SK-N-SH (cell line): ENCODE data around the gene SLC2A14. TPM values are rescaled to one million over a fixed set of nuclear protein-coding genes. Genes with fewer than 3 reads are reported as not detected.

ENCODE experiments used
- CTCF ChIA-PET: fragments of 300-600, 350-600 bp; formaldehyde crosslinking; extraction: SDS; loops from one replicate; lab custom pipeline; 2021; lab: Yijun Ruan, JAX
- POLR2A ChIA-PET: fragments of 350-600 bp; sonication (Branson Sonifier 250); formaldehyde crosslinking; extraction: SDS; loops from one replicate; lab custom pipeline; 2020; ENCODE audit warnings: antibody characterized with exemption, inconsistent platforms; lab: Yijun Ruan, JAX
- DNase-seq: peaks from one replicate; pipeline ENCODE4 v3.0.0; 2012
- H2AFZ ChIP-seq: fragments of 200-600 bp; sonication (generic); 2 replicates; pipeline ENCODE4 v1.8.1; 2016; ENCODE audit warnings: antibody characterized with exemption, mild to moderate bottlenecking, low read depth
- H3F3A ChIP-seq: fragments of 200-600 bp; sonication (generic); replicated peaks from 2 replicates; pipeline ENCODE3; 2016; ENCODE audit warnings: antibody characterized with exemption, mild to moderate bottlenecking; ENCODE audit not compliant: insufficient read depth
- H3K27ac ChIP-seq, 2 experiments: fragments of 200-500 bp in 1 of 2; fragments of 200-600 bp in 1 of 2; sonication (Bioruptor generic) in 1 of 2; sonication (generic), shearing (Covaris generic) in 1 of 2; 2 replicates each; pipeline versions ENCODE4 v1.5.1 to v1.6.1; 2014 to 2016; ENCODE audit warnings: low read depth in 2 of 2, inconsistent platforms in 1 of 2, low read length in 1 of 2, mild to moderate bottlenecking in 1 of 2, mixed read lengths in 1 of 2
- H3K27me3 ChIP-seq: fragments of 200-600 bp; sonication (generic), shearing (Covaris generic); 2 replicates; pipeline ENCODE4 v1.6.1; 2016; ENCODE audit warnings: mixed run types; ENCODE audit not compliant: insufficient read depth
- H3K36me3 ChIP-seq, 2 experiments: fragments of 200-500 bp in 1 of 2; fragments of 200-600 bp in 1 of 2; sonication (Bioruptor generic) in 1 of 2; sonication (generic) in 1 of 2; replicated peaks in 1 of 2; 2 replicates each; pipeline versions ENCODE3 to v1.5.1; 2014 to 2016; ENCODE audit warnings: low read length in 1 of 2, mild to moderate bottlenecking in 1 of 2; ENCODE audit not compliant: insufficient read depth in 2 of 2, control insufficient read depth in 1 of 2
- H3K4me1 ChIP-seq, 2 experiments: fragments of 200-500 bp in 1 of 2; fragments of 200-600 bp in 1 of 2; sonication (Bioruptor generic) in 1 of 2; sonication (generic), shearing (Covaris generic) in 1 of 2; 2 replicates each; pipeline versions ENCODE4 v1.5.1 to v1.6.1; 2014 to 2016; ENCODE audit warnings: low read depth in 1 of 2, low read length in 1 of 2, mixed run types in 1 of 2; ENCODE audit not compliant: insufficient read depth in 2 of 2, control insufficient read depth in 1 of 2
- H3K4me2 ChIP-seq: fragments of 200-600 bp; sonication (generic), shearing (Covaris generic); 2 replicates; pipeline ENCODE4 v1.6.1; 2017; ENCODE audit warnings: mixed run types
- H3K4me3 ChIP-seq, 2 experiments: fragments of 200-500 bp in 1 of 2; fragments of 200-600 bp in 1 of 2; sonication (Bioruptor generic) in 1 of 2; sonication (generic), shearing (Covaris generic) in 1 of 2; 2 replicates each; pipeline versions ENCODE4 v1.5.1 to v1.8.1; 2014 to 2016; ENCODE audit warnings: low read depth in 2 of 2, inconsistent platforms in 1 of 2, low read length in 1 of 2, mild to moderate bottlenecking in 1 of 2, mixed read lengths in 1 of 2, moderate library complexity in 1 of 2
- H3K79me2 ChIP-seq: fragments of 200-600 bp; sonication (generic); 2 replicates; pipeline ENCODE4 v1.8.1; 2017; ENCODE audit warnings: mild to moderate bottlenecking; ENCODE audit not compliant: insufficient read depth
- H3K9ac ChIP-seq: fragments of 200-600 bp; sonication (generic); 2 replicates; pipeline ENCODE4 v1.6.1; 2017; ENCODE audit warnings: mixed run types
- H3K9me2 ChIP-seq: fragments of 200-600 bp; sonication (generic); 2 replicates; pipeline ENCODE4 v1.6.1; 2017; ENCODE audit warnings: mixed run types
- H3K9me3 ChIP-seq: fragments of 200-600 bp; sonication (generic); 2 replicates; pipeline ENCODE4 v1.6.1; 2017; ENCODE audit warnings: mixed run types, mild to moderate bottlenecking, moderate library complexity
- H4K20me1 ChIP-seq: fragments of 200-600 bp; sonication (generic); 2 replicates; pipeline ENCODE4 v1.6.1; 2017; ENCODE audit warnings: mild to moderate bottlenecking, mixed run types; ENCODE audit not compliant: insufficient read depth
- CTCF ChIP-seq: fragments of 200-600 bp; sonication (generic); IDR thresholded peaks from 2 replicates; pipeline ENCODE4 v1.6.1; 2017; ENCODE audit warnings: antibody characterized with exemption, mild to moderate bottlenecking, moderate library complexity
- ELF1 ChIP-seq: IDR thresholded peaks from 2 replicates; pipeline ENCODE4 v1.4.0; 2012
- EP300 ChIP-seq, 2 experiments: IDR thresholded peaks; 2 replicates each; pipeline versions ENCODE4 v1.4.0 to v1.6.1; 2012; ENCODE audit warnings: borderline replicate concordance in 1 of 2, low read depth in 1 of 2, low read length in 1 of 2
- EZH2phosphoT487 ChIP-seq: fragments of 200-600 bp; sonication (generic); IDR thresholded peaks from 2 replicates; pipeline ENCODE4 v1.6.1; 2017; ENCODE audit warnings: low read depth, mixed run types, mild to moderate bottlenecking, antibody characterized with exemption, moderate library complexity, borderline replicate concordance
- GABPA ChIP-seq: IDR thresholded peaks from 2 replicates; pipeline ENCODE4 v1.4.0; 2012; ENCODE audit warnings: low read depth, mild to moderate bottlenecking
- IRF3 ChIP-seq: fragments of 150-350 bp; IDR thresholded peaks from 2 replicates; pipeline ENCODE4 v1.6.1; 2016; ENCODE audit warnings: mild to moderate bottlenecking, low read depth, low read length
- MEF2A ChIP-seq: IDR thresholded peaks from 2 replicates; pipeline ENCODE4 v1.4.0; 2012; ENCODE audit warnings: low read depth, borderline replicate concordance
- NFIC ChIP-seq: IDR thresholded peaks from 2 replicates; pipeline ENCODE4 v1.4.0; 2012; ENCODE audit warnings: borderline replicate concordance
- NRF1 ChIP-seq: IDR thresholded peaks from 2 replicates; pipeline ENCODE4 v1.6.1; 2012; ENCODE audit warnings: low read depth, mild to moderate bottlenecking, low read length
- PBX3 ChIP-seq: IDR thresholded peaks from 2 replicates; pipeline ENCODE4; 2012
- RAD21 ChIP-seq: IDR thresholded peaks from 2 replicates; pipeline ENCODE4 v1.6.1; 2012; ENCODE audit warnings: mild to moderate bottlenecking, low read length
- RCOR1 ChIP-seq: fragments of 150-350 bp; IDR thresholded peaks from 2 replicates; pipeline ENCODE4 v1.6.1; 2017; ENCODE audit warnings: antibody characterized with exemption, low read length
- REST ChIP-seq: IDR thresholded peaks from 2 replicates; pipeline ENCODE4 v1.6.1; 2012; ENCODE audit warnings: mild to moderate bottlenecking, low read depth, low read length, moderate library complexity
- RFX5 ChIP-seq: IDR thresholded peaks from 2 replicates; pipeline ENCODE4 v1.6.1; 2012; ENCODE audit warnings: mild to moderate bottlenecking, improper control_type of control experiment, low read length
- SIN3A ChIP-seq: IDR thresholded peaks from 2 replicates; pipeline ENCODE4 v1.6.1; 2012; ENCODE audit warnings: low read depth, mild to moderate bottlenecking, low read length, moderate library complexity, borderline replicate concordance
- SMC3 ChIP-seq: IDR thresholded peaks from 2 replicates; pipeline ENCODE4 v1.6.1; 2012; ENCODE audit warnings: low read depth, low read length, improper control_type of control experiment
- TAF1 ChIP-seq: IDR thresholded peaks from 2 replicates; pipeline ENCODE4 v1.6.1; 2012; ENCODE audit warnings: low read depth, mild to moderate bottlenecking, low read length, moderate library complexity, borderline replicate concordance
- USF1 ChIP-seq: IDR thresholded peaks from 2 replicates; pipeline ENCODE4 v1.4.0; 2012; ENCODE audit warnings: low read depth, borderline replicate concordance
- YY1 ChIP-seq: IDR thresholded peaks from 2 replicates; pipeline ENCODE4 v1.4.0; 2012; ENCODE audit warnings: low read depth, mild to moderate bottlenecking
- ZBTB33 ChIP-seq: IDR thresholded peaks from 2 replicates; pipeline ENCODE4 v1.4.0; 2012; ENCODE audit warnings: low read depth, borderline replicate concordance
- WGBS: methylation state at CpG from one replicate; pipeline ENCODE4 v1.1.6; 2017; ENCODE audit warnings: low lambda C conversion rate; 5-methylcytosine and 5-hydroxymethylcytosine counted together
- polyA plus RNA-seq, 3 experiments: library from polyadenylated mRNA; depleted of rRNA; stranded (reverse); fragments of >200 nt; gene quantifications; 2 replicates each; pipeline ENCODE4 v1.2.3, GENCODE V29; 2012

Gene SLC2A14
- polyA plus RNA-seq, 1 of the 3 experiments (the other 2 are of a cell fraction): 0.39 TPM

- H2AFZ ChIP-seq: no peak overlapping the region
- H3F3A ChIP-seq: no peaks in the 10 kb centered on the region
- no peaks in the 10 kb centered on the region for H3K4me1 ChIP-seq
- no peaks in the 10 kb centered on the region for H4K20me1 ChIP-seq
- no peak overlapping the region for H3K4me3 ChIP-seq
- H3K9me3 ChIP-seq: no peaks in the 10 kb centered on the region
- ChIA-PET POLR2A (no interaction called here), CTCF (no interaction called here)
- WGBS: 8% methylated on average over 3 of the region's 3 CpGs
- H3K9me2 ChIP-seq: no peaks in the 10 kb centered on the region
- no peaks in the 10 kb centered on the region for H3K36me3 ChIP-seq
- no peak overlapping the region for H3K27ac ChIP-seq
- no peaks in the 10 kb centered on the region for H3K79me2 ChIP-seq
- no peak overlapping the region for H3K9ac ChIP-seq
- H3K4me2 ChIP-seq: no peak overlapping the region
- TF ChIP-seq EP300 (IDR thresholded peaks at IDR 0.05; ENCODE audit: borderline replicate concordance in 1 of 2, low read depth in 1 of 2, low read length in 1 of 2) (no peak), RFX5 (no peak), NFIC (no peak), REST (no peak), SIN3A (no peak), USF1 (no peak), PBX3 (no peak), YY1 (no peak), EZH2phosphoT487 (no peak), MEF2A (no peak), TAF1 (no peak), ZBTB33 (no peak), RCOR1 (no peak), CTCF (no peak), RAD21 (no peak), SMC3 (no peak), NRF1 (no peak), IRF3 (no peak), GABPA (no peak), ELF1 (no peak)
- H3K27me3 ChIP-seq: peaks cover 28% of the 10 kb centered on the region; the same call in 1 of the 2 replicates
- no peak for DNase-seq
Observed at GRCh38 chr12:7793211-7793610, 79.5 kb downstream of the SLC2A14 start.
